H1 (cell line): Measurements from ENCODE around the gene OR8B2. TPM values are rescaled to one million over a fixed set of nuclear protein-coding genes. Genes with fewer than 3 reads are reported as not detected.

ENCODE experiments used
- CTCF ChIA-PET: fragments of 300-600 bp; sonication (Branson Sonifier 250); formaldehyde crosslinking; loops from one replicate; lab custom pipeline; 2021; ENCODE audit not compliant: partially characterized antibody; lab: Charles Lee
- POLR2A ChIA-PET: fragments of 300-600 bp; sonication (Branson Sonifier 250); formaldehyde crosslinking; loops from one replicate; lab custom pipeline; 2021; ENCODE audit warnings: inconsistent platforms; ENCODE audit not compliant: partially characterized antibody; lab: Charles Lee
- DNase-seq, 2 experiments: peaks; one replicate each; pipeline versions ENCODE4 v3.0.0 to v3.0.0-alpha.2; 2010 to 2022; ENCODE audit warnings: low spot score in 2 of 2, low read depth in 1 of 2, mixed read lengths in 1 of 2
- FAIRE-seq: peaks from 2 replicates; lab custom pipeline; 2011; peaks lifted over from hg19 to GRCh38; lab: Jason Lieb, UNC
- H2AFZ ChIP-seq: 2 replicates; pipeline ENCODE4 v1.8.1; 2012; ENCODE audit warnings: low read length, inconsistent platforms
- H2AK5ac ChIP-seq: 2 replicates; pipeline ENCODE4 v1.6.1; 2013; ENCODE audit warnings: low read depth, low read length
- H2BK120ac ChIP-seq: replicated peaks from 2 replicates; pipeline ENCODE3; 2013; ENCODE audit warnings: low read depth, low read length, inconsistent platforms
- H2BK12ac ChIP-seq: 2 replicates; pipeline ENCODE4 v1.6.1; 2013; ENCODE audit warnings: low read depth, low read length
- H2BK15ac ChIP-seq: 2 replicates; pipeline ENCODE4 v1.6.1; 2013; ENCODE audit warnings: low read length
- H2BK20ac ChIP-seq: 2 replicates; pipeline ENCODE4 v1.6.1; 2013; ENCODE audit warnings: low read length
- H2BK5ac ChIP-seq: 2 replicates; pipeline ENCODE4 v1.6.1; 2013; ENCODE audit warnings: low read depth, low read length
- H3K14ac ChIP-seq: 2 replicates; pipeline ENCODE4 v1.6.1; 2013; ENCODE audit warnings: inconsistent platforms; ENCODE audit not compliant: insufficient read length
- H3K18ac ChIP-seq: 2 replicates; pipeline ENCODE4 v1.6.1; 2013; ENCODE audit warnings: low read length; ENCODE audit errors: extremely low read depth
- H3K23ac ChIP-seq: 2 replicates; pipeline ENCODE4 v1.6.1; 2013; ENCODE audit warnings: inconsistent platforms; ENCODE audit not compliant: insufficient read length
- H3K23me2 ChIP-seq: 2 replicates; pipeline ENCODE4 v1.6.1; 2013; ENCODE audit warnings: low read depth, low read length
- H3K27ac ChIP-seq: 2 replicates; pipeline ENCODE4 v1.6.1; 2011; ENCODE audit warnings: low read depth, low read length, inconsistent platforms
- H3K27me3 ChIP-seq, 4 experiments: replicated peaks in 1 of 4; 1 replicate in 1 of 4; 2 replicates in 3 of 4; pipeline versions ENCODE4 v1.6.1 to v1.8.1; 2011 to 2013; ENCODE audit warnings: low read length in 3 of 4, mild to moderate bottlenecking in 3 of 4, inconsistent platforms in 2 of 4, mixed read lengths in 2 of 4, moderate library complexity in 1 of 4; ENCODE audit not compliant: control insufficient read depth in 3 of 4, insufficient read depth in 3 of 4; ENCODE audit errors: extremely low read depth in 1 of 4
- H3K36me3 ChIP-seq, 4 experiments: 2 replicates each; pipeline versions ENCODE4 v1.6.1 to v1.8.1; 2011 to 2013; ENCODE audit warnings: mild to moderate bottlenecking in 4 of 4, low read length in 3 of 4, moderate library complexity in 2 of 4, control low read depth in 1 of 4, inconsistent platforms in 1 of 4; ENCODE audit not compliant: insufficient read depth in 4 of 4, control insufficient read depth in 2 of 4
- H3K4ac ChIP-seq: replicated peaks from 2 replicates; pipeline ENCODE3; 2013; ENCODE audit warnings: low read length, low read depth, mixed read lengths, inconsistent platforms; ENCODE audit not compliant: insufficient read length
- H3K4me1 ChIP-seq, 4 experiments: replicated peaks in 1 of 4; 1 replicate in 1 of 4; 2 replicates in 3 of 4; pipeline versions ENCODE4 v1.6.1 to v1.8.1; 2011 to 2013; ENCODE audit warnings: low read length in 3 of 4, inconsistent platforms in 2 of 4, mixed read lengths in 1 of 4; ENCODE audit not compliant: insufficient read depth in 4 of 4, control insufficient read depth in 3 of 4
- H3K4me2 ChIP-seq, 2 experiments: 2 replicates each; pipeline versions ENCODE4 v1.6.1 to v1.8.1; 2011 to 2013; ENCODE audit warnings: low read depth in 2 of 2, low read length in 2 of 2, control low read depth in 1 of 2, inconsistent platforms in 1 of 2, mild to moderate bottlenecking in 1 of 2; ENCODE audit not compliant: insufficient read depth in 1 of 2
- H3K4me3 ChIP-seq, 4 experiments: fragments of 200-600, 300-600 bp in 1 of 4; sonication (generic), shearing (Covaris generic), sonication (Bioruptor Twin) in 1 of 4; 2 replicates each; pipeline versions ENCODE4 v1.5.1 to v1.8.1; 2011 to 2016; ENCODE audit warnings: low read length in 4 of 4, low read depth in 3 of 4, control low read depth in 2 of 4, inconsistent platforms in 2 of 4, mild to moderate bottlenecking in 2 of 4, mixed read lengths in 1 of 4, moderate library complexity in 1 of 4; ENCODE audit not compliant: insufficient read depth in 2 of 4; ENCODE audit errors: extremely low read depth in 1 of 4
- H3K56ac ChIP-seq: replicated peaks from 2 replicates; pipeline ENCODE3; 2013; ENCODE audit warnings: low read depth, mild to moderate bottlenecking, mixed read lengths, low read length, inconsistent platforms; ENCODE audit not compliant: insufficient read length
- H3K79me1 ChIP-seq: 2 replicates; pipeline ENCODE4 v1.6.1; 2013; ENCODE audit warnings: low read depth, low read length, control low read depth
- H3K79me2 ChIP-seq, 2 experiments: 2 replicates each; pipeline versions ENCODE4 v1.6.1 to v1.8.1; 2012 to 2013; ENCODE audit warnings: low read length in 2 of 2, mild to moderate bottlenecking in 2 of 2, inconsistent platforms in 1 of 2; ENCODE audit not compliant: insufficient read depth in 2 of 2, control insufficient read depth in 1 of 2
- H3K9ac ChIP-seq, 4 experiments: replicated peaks in 1 of 4; 1 replicate in 1 of 4; 2 replicates in 3 of 4; pipeline versions ENCODE4 v1.6.1 to v1.8.1; 2011 to 2013; ENCODE audit warnings: low read depth in 3 of 4, low read length in 3 of 4, control low read depth in 2 of 4, mild to moderate bottlenecking in 2 of 4, moderate library complexity in 2 of 4, inconsistent platforms in 1 of 4; ENCODE audit errors: extremely low read depth in 1 of 4
- H3K9me3 ChIP-seq, 2 experiments: 2 replicates each; pipeline versions ENCODE4 v1.6.1 to v1.8.1; 2012 to 2013; ENCODE audit warnings: mild to moderate bottlenecking in 2 of 2, moderate library complexity in 2 of 2, control low read depth in 1 of 2, inconsistent platforms in 1 of 2, low read depth in 1 of 2, low read length in 1 of 2, mixed read lengths in 1 of 2; ENCODE audit not compliant: insufficient read depth in 2 of 2
- H4K20me1 ChIP-seq, 2 experiments: replicated peaks in 1 of 2; 2 replicates each; pipeline versions ENCODE3 to v1.8.1; 2011 to 2013; ENCODE audit warnings: inconsistent platforms in 2 of 2, low read length in 2 of 2, mild to moderate bottlenecking in 1 of 2; ENCODE audit not compliant: insufficient read depth in 2 of 2, control insufficient read depth in 1 of 2
- H4K5ac ChIP-seq: 2 replicates; pipeline ENCODE4 v1.6.1; 2013; ENCODE audit warnings: low read length, low read depth, mixed read lengths, inconsistent platforms; ENCODE audit not compliant: insufficient read length
- H4K8ac ChIP-seq: 2 replicates; pipeline ENCODE4 v1.8.0; 2013; ENCODE audit warnings: mild to moderate bottlenecking, moderate library complexity, low read length, inconsistent platforms; ENCODE audit not compliant: insufficient read depth; ENCODE audit errors: extremely low read depth
- H4K91ac ChIP-seq: replicated peaks from 2 replicates; pipeline ENCODE3; 2013; ENCODE audit warnings: low read length, mixed read lengths, inconsistent platforms; ENCODE audit not compliant: insufficient read length
- CBX5 ChIP-seq: fragments of 300-800, 300-1000 bp; sonication (generic); IDR thresholded peaks from 2 replicates; pipeline ENCODE4 v1.7.1; 2016; ENCODE audit warnings: antibody characterized with exemption, low read length, low read depth
- CHD2 ChIP-seq: IDR thresholded peaks from 2 replicates; pipeline ENCODE4 v1.6.1; 2012; ENCODE audit warnings: low read length, improper control_type of control experiment
- POLR2AphosphoS5 ChIP-seq: IDR thresholded peaks from 2 replicates; pipeline ENCODE4 v1.6.1; 2011; ENCODE audit warnings: low read depth, low read length
- RAD21 ChIP-seq, 2 experiments: IDR thresholded peaks in 1 of 2; conservative IDR thresholded peaks in 1 of 2; 2 replicates each; pipeline ENCODE4 v1.6.1; 2011; ENCODE audit warnings: low read depth in 2 of 2, low read length in 2 of 2, improper control_type of control experiment in 1 of 2, inconsistent platforms in 1 of 2, mild to moderate bottlenecking in 1 of 2, moderate library complexity in 1 of 2
- RBBP5 ChIP-seq: IDR thresholded peaks from 2 replicates; pipeline ENCODE4 v1.7.1; 2012; ENCODE audit warnings: low read depth, mild to moderate bottlenecking, inconsistent platforms, low read length, moderate library complexity, borderline replicate concordance
- RXRA ChIP-seq: IDR thresholded peaks from 2 replicates; pipeline ENCODE4 v1.6.1; 2011; ENCODE audit warnings: low read depth, mild to moderate bottlenecking, low read length, moderate library complexity; ENCODE audit not compliant: insufficient read depth
- SIX5 ChIP-seq: IDR thresholded peaks from 2 replicates; pipeline ENCODE4 v1.6.1; 2011; ENCODE audit warnings: mild to moderate bottlenecking, low read depth, low read length
- SP4 ChIP-seq: IDR thresholded peaks from 2 replicates; pipeline ENCODE4 v1.6.1; 2012; ENCODE audit warnings: low read length, inconsistent platforms
- WGBS, 2 experiments: shearing (Covaris generic) in 1 of 2; methylation state at CpG; one replicate each; pipeline versions ENCODE4 v1.1.6 to v1.1.7; 2013 to 2015; ENCODE audit warnings: low lambda C conversion rate in 2 of 2, mixed read lengths in 2 of 2, inconsistent platforms in 1 of 2, low coverage in 1 of 2, missing lambda C conversion rate in 1 of 2; ENCODE audit not compliant: insufficient replicate concordance in 2 of 2, insufficient coverage in 1 of 2, insufficient read length in 1 of 2; ENCODE audit errors: extremely low coverage in 1 of 2, missing lambda C conversion rate in 1 of 2; 5-methylcytosine and 5-hydroxymethylcytosine counted together
- polyA plus RNA-seq, 7 experiments: library from polyadenylated mRNA; depleted of rRNA in 3 of 7; stranded (reverse) in 5 of 7; unstranded in 2 of 7; fragments of >200 nt in 5 of 7; fragments of 200-250 nt in 2 of 7; gene quantifications; 1 replicate in 5 of 7; 2 replicates in 1 of 7; 4 replicates in 1 of 7; pipeline versions ENCODE4 v1.2.1 to v1.2.3, GENCODE V29; 2011 to 2013; ENCODE audit warnings: missing spikeins in 2 of 7, mixed read lengths in 2 of 7
- total RNA-seq: library from RNA; stranded (reverse); fragmentation: NEBNext Ultra II Directional; extraction: Animal tissue kit (Norgen Biotek cat#: 25700); gene quantifications from 2 replicates; pipeline ENCODE4 v1.2.1, GENCODE V29; 2021

The OR8B2 gene
- total and polyA plus RNA-seq, 2 of the 8 experiments (the other 6 are each of a cell fraction or from before 2014, with no cell fraction given), result not detected

GRCh38 chr11:124339396-124340141 lies 44.7 kb downstream of the OR8B2 start:
- Histone ChIP-seq H3K4me2 (no peak overlapping the region), H2BK12ac (no peak overlapping the region), H3K4me1 (no peaks in the 10 kb centered on the region), H3K4ac (no peak overlapping the region), H4K20me1 (no peaks in the 10 kb centered on the region), H3K79me2 (no peaks in the 10 kb centered on the region), H2AK5ac (no peak overlapping the region), H3K27me3 (no peaks in the 10 kb centered on the region), H2AFZ (no peak overlapping the region), H3K23me2 (no peaks in the 10 kb centered on the region), H3K56ac (no peak overlapping the region), H2BK120ac (no peak overlapping the region), H3K9ac (no peak overlapping the region)
- CTCF ChIA-PET, result no interaction called here
- DNase-seq, result no peak
- TF ChIP-seq RXRA (no peak), SP4 (no peak), RBBP5 (no peak), CHD2 (no peak), SIX5 (no peak), CBX5 (no peak), POLR2AphosphoS5 (no peak), RAD21 (IDR thresholded peaks at IDR 0.05 in 1 of 2, conservative IDR thresholded peaks at IDR 0.05 in 1 of 2; ENCODE audit: low read depth in 2 of 2, low read length in 2 of 2) (no peak)
- TF ChIP-seq, all 59 proteins: peak for 0
- POLR2A ChIA-PET, result no interaction called here
- WGBS, 2 experiments, result 74% methylated on average over 6 of the region's 6 CpGs; no CpG with 5 or more reads in 1 of the 2 experiments
- Histone ChIP-seq H3K9me3 (no peaks in the 10 kb centered on the region), H2BK20ac (no peak overlapping the region), H3K4me3 (no peak overlapping the region), H3K18ac (no peak overlapping the region), H3K36me3 (no peaks in the 10 kb centered on the region), H3K79me1 (no peaks in the 10 kb centered on the region), H3K27ac (no peak overlapping the region), H2BK5ac (no peak overlapping the region), H4K91ac (no peak overlapping the region), H3K14ac (no peak overlapping the region), H2BK15ac (no peak overlapping the region), H3K23ac (no peak overlapping the region), H4K8ac (no peak overlapping the region), H4K5ac (no peak overlapping the region)
- no peak for FAIRE-seq
